Activated CD8-positive, alpha-beta memory T cell treated with anti-CD3 and anti-CD28 coated beads for 1 hour (primary cell): ENCODE results near the gene USP28.
"Not testable (repeated sequence)": the region's sequence is repeated elsewhere in the genome, so short reads cannot be mapped to it uniquely, and the experiment has no call there.

Experiments
- DNase-seq, 2 donors: peaks; one replicate each; pipeline ENCODE4 v3.0.0-alpha.2; 2020; ENCODE audit warnings: low read depth in 1 of 2; ENCODE audit errors: extremely low read depth in 1 of 2

USP28 gene

GRCh38 chr11:113840932-113841664 is 34.3 kb downstream of the USP28 start:
- no peak for DNase-seq

- no peak for DNase-seq
Observed at GRCh38 chr11:113839842-113840241, 35.5 kb downstream of the USP28 start.

GRCh38 chr11:113838005-113838404 is 37.4 kb downstream of the USP28 start:
- DNase-seq, result no peak

GRCh38 chr11:113835306-113835705 is 40.1 kb downstream of the USP28 start:
- DNase-seq, result no peak

GRCh38 chr11:113833151-113833550 is 42.2 kb downstream of the USP28 start:
- DNase-seq, result no peak

- no peak for DNase-seq
Observed at GRCh38 chr11:113831314-113831713, 44.1 kb downstream of the USP28 start.

- no peak for DNase-seq
Observed at GRCh38 chr11:113829751-113830150, 45.6 kb downstream of the USP28 start.

GRCh38 chr11:113828191-113828590 is 47.2 kb downstream of the USP28 start:
- no peak for DNase-seq

GRCh38 chr11:113827477-113827876 is 47.9 kb downstream of the USP28 start:
- no peak for DNase-seq

- DNase-seq, result no peak
Observed at GRCh38 chr11:113818426-113818825, 56.9 kb downstream of the USP28 start.

GRCh38 chr11:113817626-113818025 is 57.7 kb downstream of the USP28 start:
- no peak for DNase-seq

- no peak for DNase-seq
Observed at GRCh38 chr11:113817162-113817561, 58.2 kb downstream of the USP28 start.

GRCh38 chr11:113814181-113814580 is 61.2 kb downstream of the USP28 start:
- DNase-seq, result no peak

GRCh38 chr11:113808931-113809330 is 66.4 kb downstream of the USP28 start:
- DNase-seq, result no peak

- DNase-seq, result no peak
Observed at GRCh38 chr11:113806406-113806805, 69.0 kb downstream of the USP28 start.

GRCh38 chr11:113805640-113806039 is 69.7 kb downstream of the USP28 start:
- no peak for DNase-seq

GRCh38 chr11:113802621-113803020 is 72.8 kb downstream of the USP28 start:
- DNase-seq, result no peak

- no peak for DNase-seq
Observed at GRCh38 chr11:113796663-113797259, 78.6 kb downstream of the USP28 start.

GRCh38 chr11:113789675-113790320 is 85.6 kb downstream of the USP28 start:
- DNase-seq, result no peak

- DNase-seq, result not testable (repeated sequence)
Observed at GRCh38 chr11:113789016-113789415, 86.4 kb downstream of the USP28 start.

GRCh38 chr11:113782134-113782533 is 93.2 kb downstream of the USP28 start:
- DNase-seq, result no peak

GRCh38 chr11:113781682-113782081 is 93.7 kb downstream of the USP28 start:
- no peak for DNase-seq
